Hippocampal formation (tissue), 2 donors: ENCODE measurements around the gene CHRNB4.
"Not testable (repeated sequence)": the region's sequence is repeated elsewhere in the genome, so short reads cannot be mapped to it uniquely, and the experiment has no call there.

ENCODE experiments used
- DNase-seq, 2 donors: peaks; one replicate each; lab custom pipeline; 2025; lab: John Stamatoyannopoulos, UW

The CHRNB4 gene

GRCh38 chr15:78616506-78616905 lies 24.5 kb downstream of the CHRNB4 start:
- DNase-seq = no peak

- no peak for DNase-seq
These were observed 25.8 kb downstream of the CHRNB4 start for GRCh38 chr15:78615151-78615589.

GRCh38 chr15:78614021-78614420 lies 27.0 kb downstream of the CHRNB4 start:
- DNase-seq = no peak

- not testable (repeated sequence) for DNase-seq
These were observed 31.5 kb downstream of the CHRNB4 start for GRCh38 chr15:78609551-78609950.

- DNase-seq = no peak
These were observed 35.3 kb downstream of the CHRNB4 start for GRCh38 chr15:78605680-78606079.

GRCh38 chr15:78605201-78605600 lies 35.8 kb downstream of the CHRNB4 start:
- no peak for DNase-seq

GRCh38 chr15:78604420-78604819 lies 36.6 kb downstream of the CHRNB4 start:
- DNase-seq = no peak

GRCh38 chr15:78603467-78603866 lies 37.5 kb downstream of the CHRNB4 start:
- no peak for DNase-seq

GRCh38 chr15:78599189-78599588 lies 41.8 kb downstream of the CHRNB4 start:
- DNase-seq = no peak

- no peak for DNase-seq
These were observed 42.7 kb downstream of the CHRNB4 start for GRCh38 chr15:78598348-78598747.

- DNase-seq = no peak
These were observed 43.4 kb downstream of the CHRNB4 start for GRCh38 chr15:78597583-78597982.

- DNase-seq = no peak
These were observed 66.1 kb downstream of the CHRNB4 start for GRCh38 chr15:78574944-78575343.
